ENCODE results near the gene KYAT1.

KYAT1 gene

DNA sequence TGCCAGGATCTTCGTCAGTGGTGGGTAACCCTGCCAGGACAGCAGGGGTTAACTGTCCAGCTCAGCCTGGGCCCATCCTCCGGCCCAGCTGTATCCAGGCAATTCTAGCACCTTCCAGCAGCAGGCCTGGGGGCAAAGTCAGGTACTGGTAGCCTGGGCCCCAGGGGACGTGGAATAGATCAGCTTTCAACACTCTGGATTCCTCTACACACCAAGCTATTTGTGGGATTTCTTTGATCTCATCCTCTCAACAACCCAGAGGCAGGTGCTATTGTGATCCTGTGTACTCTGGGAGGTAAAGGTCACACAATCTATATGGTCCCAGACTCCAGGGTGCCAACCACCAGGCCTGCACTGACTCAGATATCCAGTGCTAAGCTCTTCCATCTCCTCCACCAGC is 43.4 kb downstream of the KYAT1 start:
- DNase-seq = no peak

DNA sequence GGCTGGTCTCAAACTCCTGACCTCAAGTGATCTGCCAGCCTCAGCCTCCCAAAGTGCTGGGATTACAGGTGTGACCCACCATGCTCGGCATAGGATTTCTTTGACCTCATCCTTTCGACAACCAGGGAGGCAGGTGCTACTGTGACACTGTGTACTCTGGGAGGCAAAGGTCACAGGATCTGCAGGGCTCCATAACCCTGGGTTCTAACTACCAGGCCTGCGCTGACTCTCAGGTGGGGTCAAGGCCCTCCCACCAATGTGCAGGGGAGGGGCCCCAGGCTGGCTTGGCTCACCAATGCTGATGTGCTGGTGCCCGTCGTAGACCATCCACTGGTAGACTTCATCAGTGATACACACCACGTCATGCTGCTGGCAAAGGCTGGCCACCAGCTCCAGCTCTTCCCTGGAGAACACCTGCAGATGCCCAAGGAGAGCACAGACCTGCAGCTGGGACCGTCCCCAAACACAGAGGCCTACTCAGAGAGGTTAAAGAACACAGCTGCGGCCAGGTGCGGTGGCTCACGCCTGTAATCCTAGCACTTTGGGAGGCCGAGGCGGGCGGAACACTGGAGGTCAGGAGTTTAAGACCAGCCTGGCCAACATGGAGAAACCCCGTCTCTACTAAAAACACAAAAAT is 45.1 kb downstream of the KYAT1 start:
- no peak for DNase-seq

DNA sequence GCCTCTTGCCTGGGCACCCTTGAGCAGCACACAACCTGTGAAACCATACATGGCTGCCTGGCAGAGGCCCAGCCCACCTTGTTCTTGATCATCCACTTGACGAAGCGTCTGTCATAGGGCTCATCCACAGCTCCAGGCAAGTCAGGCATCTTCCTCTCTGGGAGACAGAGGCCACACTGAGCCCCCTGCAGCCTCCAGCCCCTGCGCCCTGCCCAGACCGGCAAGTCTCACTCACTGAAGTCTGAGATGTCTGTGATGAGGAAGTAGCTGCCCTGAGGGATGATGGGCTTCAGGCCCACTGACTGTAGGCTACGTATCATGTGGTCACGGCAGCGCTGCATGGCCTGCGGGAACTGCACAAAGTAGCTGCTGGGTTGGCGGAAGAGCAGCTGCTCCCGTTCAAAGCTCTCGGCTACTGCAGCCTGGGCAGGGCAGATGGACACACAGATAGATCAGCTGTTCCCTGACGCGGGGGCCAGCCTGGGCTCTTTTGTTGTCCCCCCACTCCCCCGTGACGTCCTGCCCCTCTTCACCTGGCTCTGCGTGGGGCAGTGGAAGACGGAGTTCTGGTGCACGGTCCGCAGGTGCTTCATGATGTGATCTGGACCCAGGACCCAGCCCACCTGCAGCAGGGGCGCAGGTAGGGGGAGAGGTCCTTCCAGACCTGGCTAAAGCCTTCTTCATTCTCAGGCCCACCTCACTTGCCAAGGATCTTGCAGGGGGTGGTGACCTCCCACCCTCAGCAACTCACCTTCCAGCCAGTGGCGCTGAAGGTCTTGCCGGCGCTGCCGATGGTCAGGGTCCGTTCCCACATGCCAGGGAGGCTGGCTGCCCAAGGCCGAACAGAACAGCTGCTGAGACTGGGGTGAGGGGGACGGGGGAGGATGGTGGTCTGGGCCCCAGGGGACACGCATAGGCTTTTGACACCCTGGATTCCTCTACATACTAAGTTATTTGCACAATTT is 46.2 kb downstream of the KYAT1 start:
- DNase-seq = no peak

GRCh38 chr9:128833696-128834095 is 48.1 kb downstream of the KYAT1 start:
- DNase-seq = no peak

GRCh38 chr9:128829477-128830251 is 52.1 kb downstream of the KYAT1 start, which contains the start of gene SPOUT1:
Gene SPOUT1 (minus strand): TSS chr9:128829794. CDS start chr9:128829780, 14 bp downstream.
- peak; percentile 94 to 95 for DNase-seq

- no peak for DNase-seq
Measured at GRCh38 chr9:128828719-128829452, 52.9 kb downstream of the KYAT1 start.

- no peak for DNase-seq
Measured at GRCh38 chr9:128828267-128828666, 53.5 kb downstream of the KYAT1 start.

DNA sequence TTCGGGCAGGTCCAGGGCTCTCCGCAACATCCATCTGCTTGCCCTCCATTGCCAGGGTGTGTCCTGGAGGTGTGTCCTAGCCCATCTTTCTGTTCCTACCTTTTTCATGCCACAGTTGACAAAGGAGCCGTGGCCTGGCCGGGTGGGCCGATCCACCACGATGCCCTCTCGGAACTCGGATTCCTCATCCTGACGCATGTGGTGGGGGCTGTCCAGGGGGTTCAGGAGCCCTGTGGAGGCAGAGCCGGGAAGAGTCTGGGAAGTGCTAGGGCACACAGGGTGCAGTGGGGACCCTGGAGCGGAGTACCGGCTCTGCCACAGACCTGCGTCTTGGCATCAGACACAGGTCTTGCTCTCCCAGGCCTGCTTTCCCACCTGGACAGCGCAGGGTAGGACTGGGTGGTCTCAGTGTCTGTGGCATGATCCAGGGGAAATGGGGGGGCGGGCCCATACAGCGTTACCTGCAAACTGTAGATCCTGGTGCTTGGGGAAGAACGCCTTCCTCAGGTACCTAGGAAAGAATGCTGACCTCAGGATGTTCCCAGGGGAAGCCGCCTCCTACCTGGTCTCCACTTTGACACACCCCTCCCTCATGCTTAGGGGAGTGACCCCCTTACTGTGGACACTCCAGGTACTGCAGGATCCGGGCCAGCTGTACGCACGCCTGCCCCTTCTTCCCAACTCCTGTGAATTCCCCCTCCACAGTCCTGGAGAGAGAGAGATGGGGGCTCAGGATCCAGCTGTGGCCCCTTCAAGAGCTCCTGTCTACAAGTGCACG is 55.6 kb downstream of the KYAT1 start:
- DNase-seq = no peak

- no peak for DNase-seq
Measured at GRCh38 chr9:128824911-128825310, 56.8 kb downstream of the KYAT1 start.

DNA sequence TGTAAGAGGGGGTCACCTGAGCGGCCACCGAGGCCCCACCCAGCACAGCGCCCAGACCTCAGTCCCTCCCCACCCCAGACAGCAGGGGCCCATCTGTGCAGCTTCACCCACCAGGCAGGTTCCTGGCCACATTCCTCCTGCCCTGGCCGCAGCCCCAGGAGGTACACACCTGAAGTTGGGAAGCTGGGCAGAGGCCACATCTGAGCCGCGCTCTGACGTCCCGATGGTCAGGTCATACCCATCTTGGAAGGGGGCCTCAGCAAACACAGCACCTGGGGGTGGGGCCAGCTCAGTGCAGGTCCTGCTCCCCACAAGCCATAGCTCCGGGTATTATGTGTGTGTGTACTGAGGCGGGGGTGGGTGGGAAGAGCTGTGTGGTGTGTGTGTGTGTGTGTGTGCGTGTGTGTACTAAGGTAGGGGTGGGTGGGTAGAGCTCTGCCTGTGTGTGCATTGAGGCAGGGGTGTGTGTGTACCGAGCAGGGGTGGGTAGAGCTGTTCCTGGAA is 57.8 kb downstream of the KYAT1 start:
- no peak for DNase-seq

- no peak for DNase-seq
Measured at GRCh38 chr9:128823362-128823902, 58.3 kb downstream of the KYAT1 start.

- no peak for DNase-seq
Measured at GRCh38 chr9:128822407-128823042, 59.2 kb downstream of the KYAT1 start.

DNA sequence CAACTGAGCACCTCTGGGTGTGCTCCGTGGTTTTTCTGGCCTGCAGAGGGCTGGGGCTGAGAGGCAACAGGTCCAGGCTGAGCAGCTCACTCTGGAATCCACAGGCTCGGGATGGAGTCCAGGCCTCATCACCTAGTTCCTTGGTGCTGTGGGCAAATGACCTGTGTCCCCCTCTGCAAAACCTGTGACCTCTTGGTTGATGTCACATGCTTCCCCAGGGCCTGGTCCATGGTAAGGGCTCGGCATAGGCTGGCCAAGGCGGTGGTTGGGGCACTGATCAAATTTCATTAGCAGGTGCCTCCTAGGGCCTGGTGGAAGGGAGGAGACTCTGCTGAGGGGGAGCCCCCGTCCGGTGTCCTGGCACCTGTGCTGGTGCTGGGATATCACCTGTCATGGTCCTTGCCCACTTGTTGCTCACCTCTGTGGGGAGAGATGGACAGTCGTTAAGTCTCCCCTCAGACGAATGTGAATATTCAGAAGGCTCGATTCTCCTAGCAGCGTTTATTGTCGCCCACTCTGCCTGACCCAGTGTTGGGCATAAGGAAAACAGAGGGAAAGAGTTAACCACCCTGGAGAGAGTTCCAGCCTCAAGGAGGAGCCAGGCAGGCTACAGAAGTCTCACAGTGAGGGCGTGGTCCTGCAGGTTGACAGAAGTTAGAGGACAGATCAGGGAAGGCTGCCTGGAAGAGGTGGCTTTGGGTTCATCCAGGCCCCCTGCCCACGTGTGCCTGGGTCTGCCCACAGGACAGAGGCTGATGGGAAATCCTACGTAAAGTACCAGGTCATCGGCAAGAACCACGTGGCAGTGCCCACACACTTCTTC is 60.0 kb downstream of the KYAT1 start:
- no peak for DNase-seq

DNA sequence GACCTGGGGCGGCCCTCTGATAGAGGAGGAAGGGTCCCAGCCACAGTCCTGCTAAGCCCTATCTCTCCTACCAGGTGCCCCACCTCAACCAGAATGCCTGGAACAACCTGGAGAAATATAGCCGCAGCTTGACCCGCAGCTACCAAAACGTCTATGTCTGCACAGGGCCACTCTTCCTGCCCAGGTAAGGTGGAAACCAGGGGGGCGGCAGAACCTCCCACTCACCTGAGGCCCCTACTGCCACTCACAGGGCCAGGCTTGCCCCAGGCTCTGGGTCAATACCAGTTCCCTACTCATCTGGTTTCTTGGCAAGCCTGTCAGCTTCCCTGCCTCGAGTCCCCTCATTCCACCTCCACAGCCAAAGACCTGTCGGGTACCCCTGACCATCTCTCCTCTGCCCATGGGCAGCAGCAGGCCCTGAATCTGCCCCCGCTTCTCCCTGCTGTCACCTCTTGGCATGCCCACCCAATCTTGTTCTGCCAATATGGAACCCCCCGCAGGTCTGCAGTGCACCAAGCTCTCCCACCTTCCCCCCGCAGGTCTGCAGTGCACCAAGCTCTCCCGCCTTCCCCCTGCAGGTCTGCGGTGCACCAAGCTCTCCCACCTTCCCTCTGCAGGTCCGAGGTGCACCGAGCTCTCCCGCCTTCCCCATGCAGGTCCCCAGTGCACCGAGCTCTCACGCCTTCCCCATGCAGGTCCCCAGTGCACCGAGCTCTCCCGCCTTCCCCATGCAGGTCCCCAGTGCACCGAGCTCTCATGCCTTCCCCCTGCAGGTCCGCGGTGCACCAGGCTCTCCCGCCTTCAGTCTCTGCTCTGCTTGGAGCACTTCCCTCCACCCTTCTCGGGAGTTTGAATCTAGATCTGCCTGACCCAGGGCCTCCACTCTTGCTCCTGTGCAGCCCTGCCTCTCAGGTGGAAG is 60.8 kb downstream of the KYAT1 start:
- DNase-seq = no peak

GRCh38 chr9:128819716-128820664 is 61.8 kb downstream of the KYAT1 start:
- DNase-seq = no peak

DNA sequence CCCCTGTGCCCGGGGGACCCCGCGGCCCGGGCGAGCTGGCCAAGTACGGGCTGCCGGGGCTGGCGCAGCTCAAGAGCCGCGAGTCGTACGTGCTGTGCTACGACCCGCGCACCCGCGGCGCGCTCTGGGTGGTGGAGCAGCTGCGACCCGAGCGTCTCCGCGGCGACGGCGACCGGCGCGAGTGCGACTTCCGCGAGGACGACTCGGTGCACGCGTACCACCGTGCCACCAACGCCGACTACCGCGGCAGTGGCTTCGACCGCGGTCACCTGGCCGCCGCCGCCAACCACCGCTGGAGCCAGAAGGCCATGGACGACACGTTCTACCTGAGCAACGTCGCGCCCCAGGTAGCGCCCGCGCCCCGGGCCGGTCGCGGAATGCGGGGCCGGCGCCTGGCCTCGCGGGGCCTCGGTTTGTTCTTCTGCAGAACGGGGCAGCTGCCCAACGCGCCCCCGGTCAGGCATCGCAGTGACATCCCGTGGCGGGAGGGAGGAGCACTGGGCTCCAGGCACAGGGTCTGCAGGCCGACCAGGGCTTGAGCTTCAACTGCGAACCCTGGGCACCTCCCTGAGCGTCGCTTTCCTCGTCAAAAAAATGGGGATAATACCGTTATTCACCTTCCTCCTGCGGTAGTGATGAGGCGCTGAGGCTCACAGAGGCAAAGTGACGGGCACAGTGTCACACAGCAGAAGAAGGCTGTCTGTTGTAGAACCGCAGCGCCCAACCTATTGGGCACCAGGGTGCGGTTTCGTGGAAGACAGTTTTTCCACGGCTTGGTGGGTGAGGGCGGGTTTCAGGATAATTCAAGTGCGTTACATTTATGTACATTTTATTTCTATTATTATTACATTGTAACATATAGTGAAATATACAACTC is 62.7 kb downstream of the KYAT1 start:
- DNase-seq = peak; percentile 5 to 44
